DMS79 (cell line): ENCODE results near the gene PTCSC3.

Source experiments
- DNase-seq: peaks from one replicate; lab custom pipeline; 2025; lab: John Stamatoyannopoulos, UW

The PTCSC3 gene

DNA sequence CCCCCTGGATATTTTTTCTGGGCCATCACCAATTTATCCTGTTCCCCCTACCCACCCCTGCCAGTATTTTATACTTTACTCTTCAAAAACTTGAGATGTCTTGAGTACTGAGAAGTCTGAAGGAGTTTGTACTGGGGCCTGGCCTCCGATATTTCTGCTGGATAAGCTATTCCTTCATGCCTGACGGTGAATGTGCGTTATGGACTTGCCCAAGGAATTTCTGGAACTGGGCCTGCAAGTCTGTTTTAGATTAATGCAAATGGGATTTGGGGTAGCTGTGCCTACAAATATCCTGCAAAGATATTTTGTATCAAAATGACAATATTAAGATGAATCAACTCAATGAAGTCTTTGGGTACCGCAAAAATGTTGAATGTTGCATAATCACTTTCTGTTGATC is at the start of gene PTCSC3:
Gene PTCSC3 (minus strand): TSS at position 199 of the 400 bp plus-strand sequence.
- no peak for DNase-seq

- DNase-seq, result no peak
These were observed 49.6 kb upstream of the PTCSC3 start for GRCh38 chr14:36226164-36226563.

- DNase-seq, result no peak
These were observed 47.7 kb upstream of the PTCSC3 start for GRCh38 chr14:36224176-36224575.

- DNase-seq, result no peak
These were observed 47.0 kb upstream of the PTCSC3 start for GRCh38 chr14:36223558-36223957.

GRCh38 chr14:36222952-36223468 is 46.5 kb upstream of the PTCSC3 start:
- DNase-seq, result no peak

GRCh38 chr14:36222337-36222736 is 45.8 kb upstream of the PTCSC3 start:
- DNase-seq, result no peak

- DNase-seq, result peak; percentile 65
These were observed 44.6 kb upstream of the PTCSC3 start for GRCh38 chr14:36221112-36221511.

DNA sequence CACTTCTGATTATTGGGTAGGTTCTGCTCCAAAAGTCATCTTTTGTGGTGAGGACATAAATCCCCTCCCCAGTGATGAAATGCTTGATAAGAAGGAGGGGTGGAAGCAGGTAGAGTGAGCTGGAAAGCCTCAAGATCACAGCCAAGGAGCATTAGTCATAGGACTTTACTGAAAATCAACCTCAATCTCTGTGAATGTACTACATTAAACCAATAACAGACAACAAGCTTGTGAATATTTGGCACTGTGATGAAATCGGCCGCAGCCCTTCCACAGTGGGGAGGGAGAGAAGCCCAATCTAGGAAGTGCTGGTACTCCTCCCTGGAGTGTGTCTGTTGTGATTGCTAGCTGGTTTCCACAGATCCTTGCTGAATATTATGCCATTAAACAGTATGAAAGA is 41.2 kb upstream of the PTCSC3 start:
- DNase-seq, result peak; percentile 96

DNA sequence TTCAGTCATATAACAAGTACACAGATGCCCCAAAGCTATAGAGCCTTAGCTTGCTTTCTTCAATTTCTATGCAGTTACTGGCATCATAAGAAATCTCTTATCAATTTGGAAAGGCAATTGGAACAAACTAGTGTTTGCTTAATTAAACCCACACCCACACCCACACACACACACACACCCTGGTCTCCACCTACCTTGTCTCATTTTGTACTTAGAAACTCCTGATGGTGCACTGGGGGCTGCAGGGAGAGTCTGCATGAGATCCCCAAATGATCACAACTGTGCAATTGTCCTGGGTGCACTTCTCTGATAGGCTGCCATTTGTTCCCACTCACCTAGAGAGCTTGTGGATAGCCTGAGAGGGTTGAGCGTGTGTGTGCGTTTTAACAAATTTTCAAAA is 40.5 kb upstream of the PTCSC3 start:
- peak; percentile 74 for DNase-seq

DNA sequence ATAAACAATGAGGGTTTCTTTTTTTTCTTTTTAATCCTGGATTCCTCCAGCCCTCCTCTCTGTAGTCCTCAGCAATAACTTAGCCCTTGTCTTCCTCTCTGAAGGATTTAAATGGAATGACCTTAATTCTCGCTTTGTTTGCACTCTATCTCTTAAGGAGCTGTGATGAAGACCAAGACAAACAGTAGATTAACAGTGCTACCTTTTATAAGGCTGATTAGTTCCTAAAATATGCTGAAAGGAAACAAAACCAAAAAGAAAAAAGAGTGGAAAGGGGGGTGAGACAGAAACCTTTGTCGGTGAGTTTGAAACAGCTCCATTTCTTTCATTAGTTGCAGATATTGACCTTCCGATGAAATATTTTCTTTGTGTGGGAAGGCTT is 38.7 kb upstream of the PTCSC3 start:
- DNase-seq, result peak; percentile 24

DNA sequence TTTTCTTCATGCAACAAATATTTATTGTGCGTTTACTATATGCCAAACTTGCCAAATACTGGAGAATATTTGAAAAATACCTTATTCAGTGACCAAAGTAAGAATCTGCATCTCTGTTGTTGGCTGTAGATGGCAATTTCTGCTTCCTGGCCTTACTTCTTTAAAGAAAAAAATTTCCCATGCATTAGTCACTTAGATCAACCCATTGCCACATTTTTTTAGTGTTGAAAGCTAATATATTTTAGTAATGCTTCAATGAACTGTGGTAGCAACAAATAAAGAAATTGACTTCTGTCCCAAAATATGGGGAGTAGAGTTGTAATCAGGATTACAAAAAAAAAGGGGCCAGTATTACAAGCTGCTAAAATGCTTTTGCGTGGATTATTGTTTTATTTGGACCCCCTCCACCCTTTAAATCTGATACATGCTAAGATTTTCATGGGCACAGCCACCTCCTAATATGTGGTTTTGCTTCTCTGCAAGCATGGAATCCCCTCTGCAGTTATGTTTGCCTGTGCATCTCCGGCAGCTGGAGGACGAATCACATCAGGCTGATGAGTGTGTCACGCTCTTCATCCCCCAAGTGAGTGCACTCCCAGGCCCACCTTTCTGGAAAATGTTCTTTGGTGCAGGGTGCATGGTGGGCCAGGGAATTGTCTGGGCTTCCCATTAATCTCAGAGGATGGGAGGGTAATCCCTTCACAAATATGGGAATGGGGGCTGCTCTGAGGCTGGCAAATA is 38.1 kb upstream of the PTCSC3 start:
- DNase-seq, result no peak

DNA sequence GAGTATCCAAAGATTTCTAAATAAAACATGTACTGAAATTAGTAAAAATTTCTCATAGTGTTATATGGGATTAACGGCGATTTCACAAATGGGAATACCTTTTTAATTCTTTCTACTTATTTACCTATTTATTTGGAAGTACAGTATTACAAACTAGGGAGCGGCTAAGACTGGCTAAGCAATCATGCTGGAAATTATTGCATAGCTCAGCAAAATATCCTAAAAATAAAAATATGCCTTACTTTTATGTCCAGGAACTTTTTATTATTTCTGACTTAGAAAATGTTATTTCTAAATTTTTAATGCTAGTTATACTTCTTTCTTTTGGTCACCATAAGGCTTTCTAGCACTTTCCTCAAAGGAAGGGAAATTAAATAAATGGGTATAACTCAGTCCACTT is 36.5 kb upstream of the PTCSC3 start:
- no peak for DNase-seq

DNA sequence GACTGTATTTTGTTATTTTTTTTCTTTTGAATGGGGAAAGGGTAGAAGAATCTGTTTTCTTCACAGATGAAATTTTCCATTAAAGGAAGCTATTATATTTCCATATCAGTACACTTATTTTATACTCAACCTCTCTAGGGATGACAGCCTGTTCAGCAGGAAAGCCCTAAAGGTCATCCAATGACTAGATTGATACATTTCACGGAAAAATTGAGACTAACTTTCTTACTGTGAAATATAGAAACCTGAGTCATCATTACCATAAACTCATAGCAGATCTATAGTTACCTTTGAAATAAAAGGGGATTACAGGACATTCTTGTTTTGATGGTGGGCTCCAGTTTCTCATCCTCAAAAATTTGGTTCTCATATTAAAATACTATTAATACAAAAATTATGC is 36.1 kb upstream of the PTCSC3 start:
- no peak for DNase-seq

DNA sequence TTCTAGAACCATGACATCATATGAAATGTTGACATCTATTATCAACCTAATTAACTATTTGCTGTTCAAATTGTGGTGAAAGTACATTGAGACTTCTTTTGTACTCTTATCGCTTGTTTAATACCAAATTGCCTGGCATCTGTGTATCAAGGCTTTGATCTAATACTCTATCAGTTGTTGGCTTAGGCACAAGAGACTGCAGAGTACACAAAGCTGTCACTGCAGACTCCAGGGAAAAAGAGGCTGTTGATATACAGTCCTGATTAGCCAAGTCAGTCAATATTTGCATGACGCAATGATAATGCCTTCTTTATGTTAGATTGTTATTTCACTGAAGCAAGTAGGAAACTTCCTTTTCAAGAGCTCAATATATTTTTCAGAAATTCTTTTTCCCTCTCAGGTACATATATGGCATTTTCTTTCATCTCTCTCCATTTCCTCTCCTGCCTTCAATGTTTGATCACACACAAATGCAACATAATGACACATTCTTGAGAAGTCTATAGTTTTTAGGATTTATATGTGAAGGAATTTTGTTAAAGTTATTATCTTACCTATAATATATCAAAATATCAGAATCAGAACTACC is 32.3 kb upstream of the PTCSC3 start:
- DNase-seq, result peak; percentile 15

- no peak for DNase-seq
These were observed 31.0 kb upstream of the PTCSC3 start for GRCh38 chr14:36207500-36207899.

DNA sequence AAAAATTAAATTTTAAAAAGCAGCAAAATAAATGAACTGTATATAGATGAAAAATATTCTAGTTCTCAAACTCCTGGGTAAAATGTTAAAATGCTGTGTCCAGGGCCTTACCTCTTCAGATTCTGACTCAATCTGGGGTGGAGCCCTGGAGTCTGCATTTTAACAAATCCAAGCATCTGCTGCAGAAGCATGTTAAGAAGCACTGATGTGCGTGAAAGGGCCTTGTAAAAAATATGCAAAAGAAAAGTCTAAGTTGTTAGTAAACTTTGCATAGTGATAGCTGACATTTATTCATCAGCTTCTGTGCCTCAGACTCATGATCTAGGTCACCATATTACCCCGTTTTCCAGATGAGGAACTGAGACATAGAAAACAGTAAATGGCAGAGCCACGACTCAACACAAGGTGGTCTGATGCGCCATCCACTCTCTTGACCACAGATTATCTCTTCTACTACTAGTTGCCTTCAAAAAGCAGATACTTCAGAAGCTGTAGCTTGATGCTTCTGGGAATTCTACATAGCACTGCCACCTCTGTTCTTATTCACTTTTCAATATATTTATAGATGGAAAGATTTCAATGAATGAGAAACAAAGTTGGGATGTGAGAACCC is 28.0 kb upstream of the PTCSC3 start:
- no peak for DNase-seq

- DNase-seq, result no peak
These were observed 21.9 kb upstream of the PTCSC3 start for GRCh38 chr14:36198378-36198777.

GRCh38 chr14:36194663-36195062 is 18.1 kb upstream of the PTCSC3 start:
- peak; percentile 83 for DNase-seq

- DNase-seq, result no peak
These were observed 16.0 kb upstream of the PTCSC3 start for GRCh38 chr14:36192530-36192929.

- no peak for DNase-seq
These were observed 6.9 kb upstream of the PTCSC3 start for GRCh38 chr14:36183402-36183801.

DNA sequence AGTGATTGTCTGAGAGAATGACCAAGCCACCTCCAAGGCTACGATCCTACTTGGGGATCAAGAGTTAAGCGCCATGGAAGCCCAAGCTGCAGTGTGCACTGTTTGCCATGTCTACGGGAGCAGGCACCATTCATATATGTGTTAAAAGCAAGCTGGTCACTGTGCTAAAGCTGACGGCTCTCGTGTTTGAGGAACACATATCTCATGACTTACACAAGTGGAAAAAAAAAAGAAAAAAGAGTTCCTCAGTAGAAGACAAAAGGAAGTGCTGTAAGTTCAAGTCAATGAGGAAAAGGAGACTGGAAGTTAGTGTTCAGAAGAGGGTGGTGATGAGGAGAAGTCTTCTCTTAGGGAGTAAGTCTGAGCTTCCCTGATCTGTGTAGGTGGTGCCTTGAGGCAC is 4.9 kb upstream of the PTCSC3 start:
- no peak for DNase-seq

- DNase-seq, result no peak
These were observed 967 bp upstream of the PTCSC3 start for GRCh38 chr14:36177489-36177888.

- DNase-seq, result no peak
These were observed 1.6 kb downstream of the PTCSC3 start for GRCh38 chr14:36174767-36175424.
